ENCODE results near the gene KCNJ13.
"Not testable (repeated sequence)": the region's sequence is repeated elsewhere in the genome, so short reads cannot be mapped to it uniquely, and the experiment has no call there.

KCNJ13 gene

DNA sequence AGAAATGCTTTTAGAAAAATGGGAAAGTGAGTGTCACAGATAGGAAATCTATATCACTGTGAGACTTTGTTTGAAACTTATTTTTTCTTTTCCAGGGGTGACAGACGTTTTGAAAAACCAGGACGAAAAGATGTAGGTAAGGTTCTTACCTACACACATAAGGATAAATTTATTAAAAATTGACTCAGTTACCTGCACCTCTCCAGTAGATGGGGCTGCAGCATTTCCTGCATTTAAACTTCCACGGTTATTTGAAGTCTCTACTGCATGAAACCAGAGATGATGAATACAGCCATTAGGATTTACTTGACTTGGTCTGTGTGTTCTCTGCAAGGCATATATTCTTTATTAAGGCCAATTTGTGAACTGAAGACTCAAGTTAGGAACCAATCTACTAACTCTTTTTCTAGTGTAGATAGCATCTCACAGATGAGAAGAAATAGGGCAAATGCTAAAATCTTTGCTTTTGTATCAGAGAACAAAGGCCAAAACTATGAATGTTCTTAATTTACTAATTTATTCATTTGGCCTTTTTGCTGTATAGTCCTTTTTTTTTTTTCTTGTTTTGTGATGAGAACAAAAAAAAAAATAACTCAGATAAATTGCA, 15.0 kb downstream of the KCNJ13 start:
- no peak for DNase-seq (ENCODE audit: low spot score)

DNA sequence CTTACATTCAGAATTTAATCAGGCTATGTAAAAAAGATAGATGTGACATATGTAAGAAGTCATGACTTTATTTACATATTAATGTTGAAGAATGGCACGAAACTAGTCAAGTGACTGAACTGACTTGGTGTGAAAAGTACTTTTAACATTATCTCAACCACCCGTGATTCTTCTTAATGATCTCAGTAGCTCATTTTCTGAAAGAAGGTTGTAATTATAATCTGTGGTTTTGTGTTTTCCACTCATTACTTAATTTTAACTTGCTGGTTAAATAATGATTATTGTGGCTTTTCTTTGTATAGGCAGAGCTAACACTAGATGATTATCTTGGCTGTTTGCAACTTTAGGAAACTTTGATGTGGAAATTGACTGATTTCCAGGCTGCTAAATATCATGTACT, 18.5 kb downstream of the KCNJ13 start:
- no peak for DNase-seq (ENCODE audit: low spot score)

DNA sequence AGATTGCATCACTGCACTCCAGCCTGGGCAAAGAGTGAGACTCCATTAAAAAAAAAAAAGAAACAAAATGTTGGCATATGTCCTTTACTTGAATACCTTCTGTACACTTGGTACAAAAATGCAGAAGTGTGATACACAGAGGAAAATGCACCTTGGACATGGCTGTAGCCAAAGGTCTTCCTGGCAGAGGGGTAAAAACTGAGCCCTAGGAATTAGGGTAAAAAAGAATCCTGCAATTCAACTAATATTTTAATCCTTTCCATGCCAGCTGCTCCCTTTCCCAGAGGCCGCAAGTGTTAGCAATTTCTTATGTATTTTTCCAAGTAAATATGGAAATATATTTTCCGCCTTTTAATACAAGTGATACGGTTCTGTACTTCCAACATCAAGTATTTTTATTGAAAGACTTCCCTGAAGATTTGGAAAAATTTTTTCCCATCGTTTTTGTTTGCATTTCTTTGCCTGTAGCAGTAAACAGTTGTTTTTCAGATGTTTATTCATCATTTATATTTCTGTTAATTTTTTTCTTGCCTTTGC, 26.2 kb downstream of the KCNJ13 start:
- no peak for DNase-seq (ENCODE audit: low spot score)

DNA sequence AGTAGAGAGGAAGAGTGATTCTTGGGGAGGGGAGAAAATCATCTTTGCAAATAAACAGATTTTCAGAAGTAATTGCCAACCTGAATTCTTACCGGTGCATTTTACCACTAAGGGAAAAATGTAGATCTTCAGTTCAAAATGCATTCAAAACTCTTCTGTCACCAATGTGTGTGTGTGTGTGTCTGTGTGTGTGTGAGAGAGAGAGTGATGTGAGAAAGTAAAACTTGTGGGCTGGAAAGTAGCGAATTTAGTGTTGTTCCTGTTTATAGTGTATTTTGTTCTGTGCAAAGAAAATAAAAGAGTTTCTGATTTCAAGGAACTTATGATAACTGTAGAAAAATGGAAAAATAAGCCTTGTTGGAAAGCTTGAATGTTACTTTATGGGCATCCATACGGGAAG, 27.0 kb downstream of the KCNJ13 start:
- no peak for DNase-seq (ENCODE audit: low spot score)

GRCh38 chr2:232748038-232748437, 28.3 kb downstream of the KCNJ13 start:
- DNase-seq (ENCODE audit: low spot score): no peak

DNA sequence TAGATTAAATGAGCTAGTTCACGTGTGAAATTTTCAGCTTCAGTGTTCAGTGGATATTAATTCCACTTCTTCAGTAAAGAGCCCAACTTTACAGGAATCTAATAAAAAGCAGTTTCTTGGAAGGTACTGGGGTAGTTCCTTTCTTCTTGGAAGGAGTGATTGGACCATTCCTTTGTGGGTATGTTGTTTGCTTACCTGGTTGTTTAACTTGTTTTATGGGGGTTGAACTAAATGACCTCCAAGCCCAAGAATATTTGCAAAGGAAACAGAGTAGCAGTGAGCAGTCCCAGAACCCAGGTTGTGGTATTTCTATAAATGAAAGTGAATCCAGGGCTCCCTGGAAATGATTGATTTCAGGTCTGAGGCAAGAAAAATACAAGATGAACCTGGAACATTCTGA, 31.4 kb downstream of the KCNJ13 start:
- no peak for DNase-seq (ENCODE audit: low spot score)

GRCh38 chr2:232741972-232742371, 34.4 kb downstream of the KCNJ13 start:
- DNase-seq (ENCODE audit: low spot score): no peak

DNA sequence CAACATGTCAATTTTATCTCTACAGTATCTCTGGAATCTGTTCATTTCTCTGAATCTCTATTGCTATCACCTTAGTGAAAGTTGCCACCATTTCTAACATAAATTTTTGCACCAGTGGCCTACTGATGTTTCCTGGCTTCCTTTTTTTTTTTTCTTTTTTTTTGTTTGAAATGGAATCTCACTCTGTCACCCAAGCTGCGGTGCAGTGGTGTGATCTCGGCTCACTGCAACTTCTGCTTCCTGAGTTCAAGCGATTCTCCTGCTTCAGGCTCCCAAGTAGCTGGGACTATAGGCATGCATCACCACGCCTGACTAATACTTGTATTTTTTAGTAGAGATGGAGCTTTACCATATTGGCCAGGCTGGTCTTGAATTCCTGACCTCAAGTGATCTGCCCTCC, 35.1 kb downstream of the KCNJ13 start:
- DNase-seq (ENCODE audit: low spot score): no peak

GRCh38 chr2:232731470-232731869, 44.9 kb downstream of the KCNJ13 start:
- DNase-seq (ENCODE audit: low spot score): peak; percentile 42

DNA sequence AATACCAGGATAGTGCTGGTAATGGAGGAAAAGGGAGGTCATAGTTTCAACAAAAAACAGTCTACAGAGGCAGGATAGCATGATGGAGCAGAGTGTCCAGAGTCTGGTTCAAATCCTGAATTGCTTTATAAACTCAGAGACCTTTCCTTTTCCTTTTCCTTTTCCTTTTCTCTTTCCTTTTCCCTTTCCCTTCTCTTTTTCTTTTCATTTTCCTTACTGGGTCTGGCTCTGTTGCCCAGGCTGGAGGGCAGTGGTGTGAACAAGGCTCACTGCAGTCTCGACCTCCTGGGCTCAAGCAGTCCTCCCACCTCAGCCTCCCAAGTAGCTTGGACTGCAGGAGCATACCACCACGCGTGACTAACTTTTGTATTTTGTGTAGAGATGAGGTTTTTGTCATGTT, 47.6 kb downstream of the KCNJ13 start:
- no peak for DNase-seq (ENCODE audit: low spot score)

DNA sequence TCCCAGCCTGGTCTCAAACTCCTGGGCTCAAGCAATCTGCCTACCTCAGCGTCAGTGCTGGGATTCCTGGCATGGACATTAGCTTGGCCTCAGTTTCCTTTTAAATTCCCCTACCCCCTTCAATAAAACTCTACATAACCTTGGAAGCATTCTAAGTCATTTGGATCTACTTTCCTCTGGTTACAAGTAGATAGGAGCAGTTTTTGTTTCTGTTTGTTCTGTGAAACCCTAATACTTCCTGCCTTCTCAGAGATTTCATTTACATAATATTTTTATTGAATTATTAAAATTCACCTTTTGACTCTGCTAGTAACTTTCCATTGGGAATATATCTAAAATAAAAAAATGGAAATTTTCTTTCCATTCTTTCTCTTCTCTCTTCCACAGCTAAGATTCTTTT, 53.3 kb downstream of the KCNJ13 start:
- DNase-seq (ENCODE audit: low spot score): no peak

GRCh38 chr2:232721882-232722281, 54.5 kb downstream of the KCNJ13 start:
- DNase-seq (ENCODE audit: low spot score): no peak

DNA sequence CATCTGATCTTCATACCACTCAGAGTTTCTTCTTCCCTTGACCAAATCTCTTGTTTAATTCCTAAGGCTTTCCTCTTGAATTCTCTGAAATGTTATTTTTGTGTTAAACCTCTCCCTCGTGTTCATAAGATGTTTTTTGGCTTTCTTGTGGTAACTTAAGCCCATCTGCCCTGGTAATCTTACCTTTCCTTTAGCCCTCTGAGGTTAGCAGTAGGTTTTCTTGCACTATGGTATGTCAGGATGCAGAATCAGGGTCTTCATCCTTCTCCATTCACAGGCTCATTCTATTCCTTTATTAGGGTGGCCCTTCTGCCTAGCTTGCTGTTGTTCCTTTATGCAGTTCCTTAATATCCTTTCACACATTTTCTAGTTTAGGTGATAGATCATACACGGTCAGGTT, 55.1 kb downstream of the KCNJ13 start:
- DNase-seq (ENCODE audit: low spot score): no peak

DNA sequence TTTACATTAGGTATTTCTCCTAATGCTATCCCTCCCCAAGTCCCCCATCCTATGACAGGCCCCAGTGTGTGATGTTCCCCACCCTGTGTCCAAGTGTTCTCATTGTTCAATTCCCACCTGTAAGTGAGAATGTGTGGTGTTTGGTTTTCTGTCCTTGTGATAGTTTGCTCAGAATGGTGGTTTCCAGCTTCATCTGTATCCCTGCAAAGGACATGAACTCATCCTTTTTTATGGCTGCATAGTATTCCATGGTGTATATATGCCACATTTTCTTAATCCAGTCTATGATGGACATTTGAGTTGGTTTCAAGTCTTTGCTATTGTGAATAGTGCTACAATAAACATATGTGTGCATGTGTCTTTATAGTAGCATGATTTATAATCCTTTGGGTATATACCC, 56.3 kb downstream of the KCNJ13 start:
- not testable (repeated sequence) for DNase-seq (ENCODE audit: low spot score)
